Hepatocyte (in vitro differentiated cells): ENCODE data around the gene HMGCS2. TPM values are rescaled to one million over a fixed set of nuclear protein-coding genes. Genes with fewer than 3 reads are reported as not detected.

Source experiments
- DNase-seq: peaks from one replicate; pipeline ENCODE4 v3.0.0-alpha.2; 2016; ENCODE audit warnings: low spot score
- H2AFZ ChIP-seq: fragments of 200-600 bp; sonication (generic); 2 replicates; pipeline ENCODE4 v1.6.0; 2016; ENCODE audit warnings: antibody characterized with exemption, mild to moderate bottlenecking
- H3K27ac ChIP-seq: fragments of 200-600 bp; sonication (generic); 2 replicates; pipeline ENCODE4 v1.5.1; 2016; ENCODE audit warnings: mild to moderate bottlenecking
- H3K27me3 ChIP-seq: fragments of 200-600 bp; sonication (generic); 2 replicates; pipeline ENCODE4 v1.6.1; 2016
- H3K36me3 ChIP-seq: fragments of 200-600 bp; sonication (generic); replicated peaks from 2 replicates; pipeline ENCODE4 v1.5.1; 2016; ENCODE audit warnings: low read depth; ENCODE audit not compliant: insufficient read depth
- H3K4me1 ChIP-seq: fragments of 200-600 bp; sonication (generic); 2 replicates; pipeline ENCODE4 v1.5.1; 2016; ENCODE audit warnings: mild to moderate bottlenecking, moderate library complexity; ENCODE audit not compliant: insufficient read depth
- H3K4me2 ChIP-seq: fragments of 200-600 bp; sonication (generic); 2 replicates; pipeline ENCODE4 v1.6.0; 2016
- H3K4me3 ChIP-seq: fragments of 200-600 bp; sonication (generic); 2 replicates; pipeline ENCODE4 v1.5.1; 2016; ENCODE audit warnings: mild to moderate bottlenecking
- H3K79me2 ChIP-seq: fragments of 200-600 bp; sonication (generic); 2 replicates; pipeline ENCODE4 v1.6.0; 2017; ENCODE audit warnings: mild to moderate bottlenecking
- H3K9me2 ChIP-seq: fragments of 200-600 bp; sonication (generic); replicated peaks from 2 replicates; pipeline ENCODE4 v1.6.0; 2017; ENCODE audit warnings: mild to moderate bottlenecking; ENCODE audit not compliant: insufficient read depth
- H3K9me3 ChIP-seq: fragments of 200-600 bp; sonication (generic); 2 replicates; pipeline ENCODE4 v1.5.1; 2016; ENCODE audit warnings: low read depth, mild to moderate bottlenecking
- H4K20me1 ChIP-seq: fragments of 200-600 bp; sonication (generic); 2 replicates; pipeline ENCODE4 v1.6.0; 2016; ENCODE audit warnings: mild to moderate bottlenecking; ENCODE audit not compliant: insufficient read depth, poor library complexity, severe bottlenecking
- CTCF ChIP-seq: fragments of 200-600 bp; sonication (generic); IDR thresholded peaks from 2 replicates; pipeline ENCODE4 v1.5.1; 2016; ENCODE audit warnings: antibody characterized with exemption, mild to moderate bottlenecking; ENCODE audit not compliant: poor library complexity
- EZH2 ChIP-seq: fragments of 200-600 bp; sonication (generic); IDR thresholded peaks from 2 replicates; pipeline ENCODE4 v1.6.1; 2016; ENCODE audit warnings: antibody characterized with exemption, mild to moderate bottlenecking, borderline replicate concordance
- EZH2phosphoT487 ChIP-seq: fragments of 200-600 bp; sonication (generic); IDR thresholded peaks from one replicate; pipeline ENCODE4 v1.6.1; 2018; ENCODE audit warnings: antibody characterized with exemption, mild to moderate bottlenecking, low read depth, moderate library complexity; ENCODE audit not compliant: unreplicated experiment, severe bottlenecking
- WGBS: methylation state at CpG from one replicate; pipeline ENCODE4 v1.1.6; 2016; ENCODE audit warnings: low lambda C conversion rate; ENCODE audit errors: missing lambda C conversion rate; 5-methylcytosine and 5-hydroxymethylcytosine counted together
- polyA plus RNA-seq: library from polyadenylated mRNA; unstranded; fragments of >200 nt; fragmentation: Nextera tagmentation; extraction: Ambion mirVana; gene quantifications from 2 replicates; pipeline ENCODE4 v1.2.1, GENCODE V29; 2016
- total RNA-seq: library from RNA; depleted of rRNA; stranded (reverse); fragments of >200 nt; gene quantifications from 2 replicates; pipeline ENCODE4 v1.2.3, GENCODE V29; 2014

HMGCS2 gene
- total and polyA plus RNA-seq, 2 experiments from 2014 or later: 167 to 188 TPM

- H3K9me2 ChIP-seq: no peaks in the 10 kb centered on the region
- no peaks in the 10 kb centered on the region for H3K36me3 ChIP-seq
- H3K27me3 ChIP-seq: no peaks in the 10 kb centered on the region
- DNase-seq: peak; percentile 58
- H3K4me3 ChIP-seq: no peak overlapping the region
- H4K20me1 ChIP-seq: no peaks in the 10 kb centered on the region
- 34% methylated on average over 7 of the region's 7 CpGs for WGBS
- peak overlapping the region; percentile 84 for H3K27ac ChIP-seq
- no peak overlapping the region for H2AFZ ChIP-seq
- no peaks in the 10 kb centered on the region for H3K79me2 ChIP-seq
- H3K4me1 ChIP-seq: peaks cover 48% of the 10 kb centered on the region
- TF ChIP-seq CTCF (no peak), EZH2 (no peak), EZH2phosphoT487 (no peak)
- H3K9me3 ChIP-seq: peaks cover 6% of the 10 kb centered on the region
- H3K4me2 ChIP-seq: peak overlapping the region; percentile 21
These were observed 6.2 kb upstream of the HMGCS2 start for GRCh38 chr1:119774746-119775490.

DNA sequence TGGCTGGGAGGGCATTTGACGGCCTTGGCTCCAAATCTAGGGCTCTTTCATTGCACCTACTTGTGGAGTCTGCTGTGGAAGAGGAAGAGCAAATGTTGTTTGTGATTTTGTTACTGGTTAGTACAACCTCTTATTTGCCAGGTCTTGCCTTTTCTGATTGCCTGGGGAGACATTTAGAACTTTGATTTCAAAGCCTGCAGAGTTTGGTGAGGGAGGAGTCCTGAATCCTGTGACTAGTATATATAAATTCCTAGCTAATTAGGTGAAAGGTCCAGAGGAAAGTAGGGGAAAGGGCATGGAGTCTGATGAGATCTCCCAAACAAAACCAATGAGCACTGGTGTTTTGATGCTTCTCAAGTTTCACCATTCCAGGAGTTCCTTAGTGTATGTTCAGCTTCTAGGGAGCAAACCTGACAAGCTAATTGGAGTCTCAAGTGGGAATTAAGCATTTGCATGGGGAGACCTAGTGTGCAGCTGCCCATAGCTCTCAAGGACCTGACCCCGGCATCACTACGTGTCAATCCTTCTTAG is 5.1 kb upstream of the HMGCS2 start:
- no peak for DNase-seq
- no peaks in the 10 kb centered on the region for H4K20me1 ChIP-seq
- WGBS: 34% methylated on average over 3 of the region's 3 CpGs
- H3K4me1 ChIP-seq: peaks cover 46% of the 10 kb centered on the region
- no peak overlapping the region for H2AFZ ChIP-seq
- H3K9me2 ChIP-seq: no peaks in the 10 kb centered on the region
- no peaks in the 10 kb centered on the region for H3K27me3 ChIP-seq
- H3K4me2 ChIP-seq: peak overlapping the region; percentile 17
- H3K9me3 ChIP-seq: peaks cover 6% of the 10 kb centered on the region
- H3K27ac ChIP-seq: peak overlapping the region; percentile 84
- H3K4me3 ChIP-seq: no peak overlapping the region
- TF ChIP-seq CTCF: no peak
- TF ChIP-seq EZH2: no peak
- no peak for TF ChIP-seq EZH2phosphoT487
- H3K79me2 ChIP-seq: no peaks in the 10 kb centered on the region
- no peaks in the 10 kb centered on the region for H3K36me3 ChIP-seq

- TF ChIP-seq CTCF (no peak), EZH2 (no peak), EZH2phosphoT487 (no peak)
- DNase-seq: no peak
- Histone ChIP-seq H3K9me2 (no peaks in the 10 kb centered on the region), H3K9me3 (peaks cover 6% of the 10 kb centered on the region), H4K20me1 (no peaks in the 10 kb centered on the region), H3K4me3 (no peak overlapping the region), H3K79me2 (peaks cover 13% of the 10 kb centered on the region), H3K27me3 (no peaks in the 10 kb centered on the region), H2AFZ (no peak overlapping the region), H3K4me2 (no peak overlapping the region), H3K4me1 (peaks cover 48% of the 10 kb centered on the region), H3K36me3 (no peaks in the 10 kb centered on the region), H3K27ac (no peak overlapping the region)
- WGBS: 97% methylated on average over 2 of the region's 2 CpGs
These were observed 3.6 kb upstream of the HMGCS2 start for GRCh38 chr1:119772298-119772697.
